Brain pericyte (primary cell): ENCODE measurements around the gene RUFY4.
"Not testable (repeated sequence)": the region's sequence is repeated elsewhere in the genome, so short reads cannot be mapped to it uniquely, and the experiment has no call there.

Experiments
- DNase-seq: peaks from one replicate; pipeline ENCODE4 v3.0.0-alpha.2; 2012; ENCODE audit warnings: low read depth, low spot score

RUFY4 gene

DNA sequence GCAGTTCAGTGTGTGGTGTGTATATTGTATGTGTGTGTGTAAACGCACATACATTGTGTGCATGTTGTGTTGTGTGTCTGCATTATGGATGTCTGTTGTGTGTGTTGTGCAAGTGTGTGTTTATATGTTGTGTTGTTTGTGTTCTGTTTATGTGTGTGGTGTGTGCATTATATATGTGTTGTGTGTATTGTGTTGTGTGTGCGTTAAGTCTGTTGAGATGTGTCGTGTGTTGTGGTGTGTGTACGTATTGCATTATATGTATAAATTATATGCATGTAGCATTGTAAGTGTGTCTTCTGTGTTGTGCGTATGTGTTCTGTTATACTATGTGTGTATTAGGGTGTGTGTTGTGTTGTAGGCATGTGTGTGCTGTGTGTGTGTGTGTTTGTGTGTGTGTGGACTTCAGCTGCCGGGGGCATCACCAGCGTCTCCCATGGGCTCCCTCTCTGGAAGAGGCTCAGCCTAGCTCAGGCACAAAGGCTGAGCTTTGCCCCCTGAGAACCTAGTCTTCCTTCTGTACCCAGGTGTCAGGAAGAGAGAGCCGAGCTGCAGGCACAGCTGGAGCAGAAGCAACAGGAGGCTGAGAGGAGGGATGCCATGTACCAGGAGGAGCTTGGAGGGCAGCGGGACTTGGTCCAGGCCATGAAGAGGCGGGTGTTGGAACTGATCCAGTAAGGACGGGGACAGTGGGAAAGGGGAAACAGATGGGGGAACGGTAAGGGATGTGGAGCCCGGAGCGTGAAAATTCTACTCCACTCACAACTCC is 13.7 kb downstream of the RUFY4 start:
- no peak for DNase-seq

DNA sequence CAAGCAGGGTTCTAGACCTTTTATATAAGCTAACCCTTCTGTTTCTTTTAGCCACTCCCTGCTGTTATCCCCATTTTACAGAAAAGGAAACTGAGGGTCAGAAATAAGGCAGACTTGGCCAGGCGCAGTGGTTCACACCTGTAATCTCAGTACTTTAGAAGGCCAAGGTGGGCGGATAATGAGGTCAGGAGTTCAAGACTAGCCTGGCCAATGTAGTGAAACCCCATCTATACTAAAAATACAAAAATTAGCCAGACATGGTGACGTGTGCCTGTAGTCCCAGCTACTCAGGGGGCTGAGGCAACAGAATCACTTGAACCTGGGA is 14.3 kb downstream of the RUFY4 start:
- no peak for DNase-seq

DNA sequence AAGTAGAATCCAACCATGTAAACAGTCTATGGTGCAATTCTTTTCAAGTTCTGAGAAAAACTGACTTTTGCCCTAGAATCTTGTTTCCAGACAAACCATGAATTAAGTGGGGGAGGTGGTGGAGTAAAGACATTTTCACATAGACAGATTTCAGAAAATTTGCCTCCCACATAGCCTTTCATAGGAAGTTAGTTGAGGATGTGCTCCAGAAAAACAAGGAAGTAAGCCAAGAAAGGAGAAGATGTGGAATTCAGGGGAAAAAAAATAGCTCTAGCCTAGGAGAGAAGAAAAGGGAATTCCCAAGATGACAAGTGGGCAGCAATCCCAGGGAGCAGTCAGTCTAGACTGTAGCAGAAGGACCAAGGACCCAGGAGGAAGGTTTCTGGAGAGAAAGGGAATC is 17.4 kb downstream of the RUFY4 start:
- no peak for DNase-seq

DNA sequence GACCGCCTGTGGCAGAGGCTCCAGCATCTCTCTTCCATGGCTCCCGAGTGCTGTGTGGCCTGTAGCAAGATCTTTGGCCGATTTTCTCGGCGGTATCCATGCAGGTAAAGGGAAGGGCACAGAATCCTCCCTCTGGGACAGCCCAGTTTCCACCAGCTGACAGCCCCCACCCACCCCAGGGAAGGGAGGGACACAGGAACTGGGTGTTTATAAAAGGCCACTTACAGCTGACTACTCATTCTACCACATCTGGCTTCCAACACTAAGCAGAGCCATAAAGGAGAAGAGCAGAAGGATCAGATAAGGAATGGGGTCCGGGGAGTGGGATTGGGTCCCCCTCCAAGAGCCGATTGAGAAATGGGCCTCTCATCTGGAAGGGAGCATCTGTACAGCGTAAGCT is 20.2 kb downstream of the RUFY4 start:
- no peak for DNase-seq

DNA sequence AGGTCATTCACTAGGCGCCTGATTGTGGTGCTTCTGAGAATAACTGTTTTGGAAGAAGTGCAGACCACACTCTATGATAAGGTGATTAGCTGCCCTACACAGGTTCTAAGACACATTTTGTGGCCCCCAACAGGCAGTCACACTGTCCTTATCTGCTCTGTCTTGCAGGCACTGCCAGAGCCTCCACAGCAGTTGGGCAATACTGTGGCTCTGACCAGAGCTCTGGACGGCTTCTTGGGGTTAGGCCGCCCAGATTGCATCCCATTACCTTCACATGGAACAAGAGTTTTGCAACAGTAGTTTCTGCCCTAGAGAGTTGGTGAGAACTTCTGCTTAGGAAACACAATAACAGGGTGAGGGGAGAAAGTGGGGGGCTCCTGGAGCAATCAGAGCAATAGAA is 22.7 kb downstream of the RUFY4 start:
- no peak for DNase-seq

DNA sequence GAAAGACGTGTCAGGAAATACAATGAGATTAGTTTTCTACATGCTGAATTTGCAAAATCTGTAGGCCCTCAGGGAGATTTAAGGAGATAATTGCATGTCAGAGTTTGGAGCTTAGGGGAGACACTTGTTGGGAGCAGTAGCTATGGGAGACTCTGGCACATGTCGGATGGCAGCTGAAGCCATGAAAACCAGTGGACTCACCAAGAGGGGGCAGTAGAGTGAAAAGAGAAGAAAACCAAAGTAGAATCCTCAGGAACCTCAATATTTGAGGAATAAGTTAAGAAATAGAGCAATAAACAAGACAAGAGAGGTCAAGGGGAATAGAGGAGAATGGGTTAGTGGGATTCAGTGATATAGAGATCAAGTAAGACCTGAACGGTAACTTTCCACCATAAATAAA is 24.8 kb downstream of the RUFY4 start:
- DNase-seq, result no peak

DNA sequence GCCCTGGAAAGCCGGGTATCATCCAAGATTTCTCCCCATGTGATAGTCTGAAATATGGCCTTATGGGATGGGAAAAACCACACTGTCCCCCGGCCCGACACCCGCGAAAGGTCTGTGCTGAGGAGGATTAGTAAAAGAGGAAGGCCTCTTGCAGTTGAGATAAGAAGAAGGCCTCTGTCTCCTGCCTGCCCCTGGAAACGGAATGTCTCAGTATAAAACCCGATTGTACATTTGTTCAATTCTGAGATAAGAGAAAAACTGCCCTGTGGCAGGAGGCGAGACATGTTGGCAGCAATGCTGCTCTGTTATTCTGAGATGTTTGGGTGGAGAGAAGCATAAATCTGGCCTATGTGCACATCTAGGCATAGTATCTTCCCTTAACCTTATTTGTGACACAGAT is 26.8 kb downstream of the RUFY4 start:
- DNase-seq, result no peak

DNA sequence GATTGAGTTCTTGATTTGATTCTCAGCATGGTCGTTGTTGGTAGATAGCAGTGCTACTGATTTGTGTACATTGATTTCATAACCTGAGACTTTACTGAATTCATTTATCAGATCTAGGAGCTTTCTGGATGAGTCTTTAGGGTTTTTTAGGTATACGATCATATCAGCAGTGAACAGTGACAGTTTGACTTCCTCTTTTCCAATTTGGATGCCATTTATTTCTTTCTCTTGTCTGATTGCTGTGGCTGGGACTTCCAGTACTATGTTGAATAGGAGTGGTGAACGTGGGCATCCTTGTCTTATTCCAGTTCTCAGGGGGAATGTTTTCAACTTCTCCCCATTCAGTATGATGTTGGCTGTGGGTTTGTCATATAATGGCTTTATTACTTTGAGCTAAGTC is 28.9 kb downstream of the RUFY4 start:
- DNase-seq, result no peak

DNA sequence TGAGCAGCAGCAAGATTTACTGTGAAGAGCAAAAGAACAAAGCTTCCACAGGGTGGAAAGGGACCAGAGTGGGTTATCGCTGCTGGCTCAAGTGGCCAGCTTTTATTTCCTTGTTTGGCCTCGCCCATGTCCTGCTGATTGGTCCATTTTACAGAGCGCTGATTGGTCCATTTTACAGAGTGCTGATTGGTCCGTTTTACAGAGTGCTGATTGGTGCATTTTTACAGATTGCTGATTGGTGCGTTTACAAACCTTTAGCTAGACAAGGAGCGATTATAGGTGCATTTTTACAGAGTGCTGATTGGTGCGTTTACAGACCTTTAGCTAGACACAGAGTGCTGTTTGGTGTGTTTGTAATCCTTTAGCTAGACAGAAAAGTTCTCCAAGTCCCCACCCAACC is 39.8 kb downstream of the RUFY4 start:
- DNase-seq, result not testable (repeated sequence)

DNA sequence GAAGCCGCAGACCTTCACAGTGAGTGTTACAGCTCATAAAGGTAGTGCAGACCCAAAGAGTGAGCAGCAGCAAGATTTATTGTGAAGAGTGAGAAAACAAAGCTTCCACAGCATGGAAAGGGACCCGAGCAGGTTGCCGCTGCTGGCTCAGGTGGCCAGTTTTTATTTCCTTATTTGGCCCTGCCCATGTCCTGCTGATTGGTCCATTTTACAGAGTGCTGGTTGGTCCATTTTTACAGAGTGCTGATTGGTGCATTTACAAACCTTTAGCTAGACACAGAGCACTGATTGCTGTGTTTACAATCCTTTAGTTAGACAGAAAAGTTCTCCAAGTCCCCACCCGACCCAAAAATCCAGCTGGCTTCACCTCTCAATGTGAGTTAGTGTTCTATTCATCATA is 52.7 kb downstream of the RUFY4 start:
- not testable (repeated sequence) for DNase-seq

DNA sequence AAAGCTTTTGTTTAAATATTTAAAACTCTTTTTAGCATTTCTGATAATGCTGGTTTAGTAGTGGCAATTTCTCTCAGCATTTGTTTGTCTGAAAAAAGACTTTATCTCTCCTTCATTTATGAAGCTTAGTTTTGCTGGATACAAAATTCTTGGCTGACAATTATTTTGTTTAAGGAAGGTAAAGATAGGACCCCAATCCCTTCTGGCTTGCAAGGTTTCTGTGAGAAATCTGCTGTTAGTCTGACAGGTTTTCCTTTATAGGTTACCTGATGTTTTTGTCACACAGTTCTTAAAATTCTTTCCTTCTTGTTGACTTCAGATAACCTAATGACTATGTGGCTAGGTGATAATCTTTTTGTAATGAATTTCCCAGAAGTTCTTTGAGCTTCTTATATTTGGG is 53.2 kb downstream of the RUFY4 start:
- not testable (repeated sequence) for DNase-seq

DNA sequence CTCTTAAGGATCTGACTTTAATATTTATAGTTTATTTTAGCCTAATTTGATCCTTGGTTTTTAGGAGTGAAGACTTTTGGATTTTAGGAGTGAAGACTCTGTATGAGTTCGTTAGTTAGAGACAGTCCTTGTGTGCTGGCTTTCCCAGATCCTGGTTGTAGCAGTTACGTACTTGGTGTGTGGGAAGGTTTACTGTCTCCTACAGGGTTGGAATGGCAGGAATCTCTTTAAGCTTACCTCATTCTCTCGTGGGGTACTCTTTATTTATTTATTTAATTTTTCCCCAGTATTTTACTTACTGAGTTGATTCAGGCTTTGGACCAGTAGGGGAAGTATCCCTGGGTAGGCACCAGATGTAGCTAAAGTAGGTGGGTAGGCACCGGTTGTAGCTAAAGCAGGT is 54.9 kb downstream of the RUFY4 start:
- DNase-seq, result no peak

DNA sequence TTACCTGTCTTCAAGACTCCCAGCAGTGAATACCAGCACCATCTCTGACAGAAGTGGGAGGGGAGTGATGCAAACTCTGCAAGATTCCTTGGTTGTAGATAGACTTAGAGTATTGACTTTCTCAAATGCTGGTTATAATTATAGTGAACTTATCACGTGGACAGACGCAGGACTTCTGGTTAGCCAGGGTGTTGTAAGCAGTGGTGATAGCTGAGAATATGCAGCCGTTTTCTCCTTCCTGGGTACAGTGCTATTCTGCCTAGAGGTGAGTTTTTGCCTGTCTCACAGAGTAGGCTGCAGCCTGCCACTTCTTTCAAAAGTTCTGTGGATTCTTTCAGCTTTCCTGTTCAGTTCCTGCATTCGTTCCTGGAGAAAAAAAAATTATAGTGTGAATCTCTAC is 56.0 kb downstream of the RUFY4 start:
- DNase-seq, result no peak

DNA sequence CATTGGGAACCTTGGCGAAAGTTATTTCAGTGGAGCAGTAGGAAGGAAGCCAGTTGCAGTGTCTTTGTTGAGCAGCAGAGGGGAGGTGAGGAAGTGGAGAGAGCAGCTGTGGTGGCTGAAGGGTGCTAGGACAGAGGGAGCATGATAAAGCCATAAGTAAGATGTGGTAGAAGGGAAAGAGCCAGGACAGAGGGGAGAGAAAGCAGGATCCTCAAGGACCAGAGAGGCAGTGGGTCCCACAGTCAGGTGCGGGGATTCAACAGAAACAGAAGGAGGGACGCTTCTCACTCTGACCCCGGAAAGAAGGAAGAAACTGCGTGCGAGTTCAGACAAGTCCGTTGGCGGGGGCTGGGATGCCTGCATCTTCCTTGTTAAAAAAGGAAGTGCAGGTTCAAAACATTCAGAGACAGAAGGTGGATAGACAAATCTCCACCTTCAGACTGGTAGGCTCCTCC is 56.6 kb downstream of the RUFY4 start, which contains the start of gene CXCR2:
TSS of gene CXCR2 (plus strand) at position 403 of the 455 bp plus-strand sequence. CDS start 8,774 bp downstream, outside the sequence.
- no peak for DNase-seq

DNA sequence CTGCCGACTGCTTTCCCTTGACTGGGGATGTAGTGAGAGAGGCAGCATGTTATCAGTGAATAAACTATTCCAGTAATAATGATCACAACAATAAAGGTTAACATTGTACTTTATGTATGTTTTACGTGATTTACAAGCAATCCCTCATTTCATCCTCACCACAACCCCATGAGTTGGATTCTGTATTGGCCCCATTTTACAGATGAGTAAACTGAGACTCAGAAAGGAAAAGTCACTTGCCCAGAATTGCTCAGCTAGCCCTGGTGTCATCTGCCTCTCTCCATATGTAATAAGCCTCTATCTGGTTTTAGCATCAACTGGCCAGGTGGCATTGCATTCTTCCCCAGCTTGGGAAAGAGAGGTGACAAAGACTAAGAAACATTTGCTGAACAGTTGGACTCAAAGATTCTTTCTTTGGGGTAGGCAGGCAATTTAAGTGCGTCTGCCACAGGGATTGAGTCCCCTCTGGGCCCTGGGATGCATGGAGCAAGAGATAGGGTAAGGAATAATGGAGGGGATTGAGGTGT is 58.9 kb downstream of the RUFY4 start:
- DNase-seq, result no peak

DNA sequence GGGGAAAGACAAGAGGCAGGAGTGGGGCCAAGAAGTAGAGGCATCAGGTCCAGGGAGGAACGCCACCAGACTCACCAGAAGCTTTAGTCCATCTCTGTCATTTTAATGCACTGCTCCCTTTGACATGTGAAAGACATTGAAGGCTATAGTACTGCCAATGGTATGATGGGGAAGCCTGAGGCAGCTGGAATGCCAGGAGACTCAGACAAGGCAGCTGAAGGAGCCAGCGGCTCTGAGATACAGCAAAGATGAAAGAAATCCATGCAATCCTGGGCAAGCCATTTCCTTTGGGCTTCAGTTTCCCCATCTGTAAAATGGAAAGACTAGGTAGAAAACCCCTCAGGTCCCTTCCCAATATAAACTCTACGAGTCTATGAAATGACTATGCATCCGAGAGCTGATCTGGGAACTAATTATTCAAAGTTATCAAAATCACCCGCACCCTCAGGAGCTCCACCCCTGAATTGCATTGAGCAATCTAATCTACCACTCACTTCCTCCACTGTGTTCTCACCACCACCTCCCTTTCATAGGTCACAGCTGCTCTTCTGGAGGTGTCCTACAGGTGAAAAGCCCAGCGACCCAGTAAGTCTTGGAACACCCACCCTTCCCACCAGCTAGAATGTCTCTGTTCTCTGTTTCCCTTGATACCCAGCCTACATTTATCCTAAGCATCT is 59.9 kb downstream of the RUFY4 start:
- DNase-seq, result no peak

DNA sequence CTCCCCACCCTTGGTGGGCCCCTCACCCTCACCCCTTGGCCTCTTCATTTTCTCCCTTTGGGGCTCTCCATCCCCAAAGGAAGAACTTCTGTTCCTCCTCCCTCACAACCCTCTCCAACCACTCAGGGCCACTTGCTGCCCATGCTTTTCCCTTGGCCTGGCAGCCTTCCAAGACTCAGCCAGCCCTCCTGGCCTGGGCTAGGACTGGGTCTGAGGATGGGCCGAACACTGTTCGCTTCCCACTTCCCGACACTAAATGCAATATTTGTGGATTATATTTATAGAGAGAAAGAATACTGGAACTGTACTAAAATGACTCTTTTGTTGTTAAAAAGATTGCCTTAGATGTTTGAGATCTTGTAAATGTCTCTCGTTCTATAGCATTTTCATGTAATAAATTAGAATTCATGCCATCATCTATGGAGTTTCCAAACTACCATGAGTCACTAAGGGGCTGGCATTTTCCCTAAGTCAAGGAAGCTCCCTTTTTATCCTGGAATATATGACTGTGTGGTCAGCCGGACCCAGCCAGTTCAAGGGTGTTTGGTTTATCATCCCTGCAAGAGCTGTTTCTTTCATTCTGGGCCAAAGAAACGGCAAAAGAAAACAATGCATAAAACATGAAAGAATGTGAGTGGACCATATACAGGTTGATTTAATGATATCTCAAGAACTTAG is 60.5 kb downstream of the RUFY4 start:
- no peak for DNase-seq

DNA sequence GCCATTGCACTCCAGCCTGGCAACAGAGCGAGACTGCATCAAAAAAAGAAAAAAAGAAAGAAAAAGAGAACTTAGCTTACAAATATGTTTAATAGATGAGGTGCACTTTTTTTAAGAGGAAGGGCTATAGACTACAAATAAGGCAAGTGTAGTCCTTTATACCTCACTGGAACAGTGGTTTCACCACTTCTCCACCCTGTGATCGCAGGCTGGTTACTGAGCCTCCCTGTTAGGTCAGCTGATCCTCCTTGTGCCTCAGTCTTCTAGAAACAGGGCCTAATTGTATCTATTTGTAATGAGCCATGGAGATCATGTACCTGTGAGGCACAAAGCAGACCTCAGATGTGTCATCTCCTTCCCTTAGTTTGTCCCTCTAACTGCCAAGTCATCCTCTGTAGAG is 61.3 kb downstream of the RUFY4 start:
- no peak for DNase-seq

DNA sequence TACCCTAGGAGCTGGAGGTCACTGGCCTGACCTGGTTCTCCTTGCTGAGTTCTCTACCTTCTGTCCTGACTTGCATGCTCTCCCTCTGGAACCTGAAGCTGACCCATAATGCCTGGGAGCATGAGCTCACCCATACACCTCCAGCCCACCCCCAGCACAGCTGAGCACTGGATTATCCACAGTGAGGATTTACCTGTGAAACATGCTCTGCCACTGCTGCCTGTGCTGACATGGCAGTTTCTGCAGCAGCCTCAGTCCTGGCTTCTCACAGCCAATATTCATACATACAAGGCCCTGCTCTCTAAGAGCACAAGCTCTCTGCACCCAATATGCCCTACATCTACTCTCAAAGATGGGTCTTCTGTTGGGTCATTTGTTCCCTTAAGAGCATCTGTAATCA is 61.8 kb downstream of the RUFY4 start:
- no peak for DNase-seq

DNA sequence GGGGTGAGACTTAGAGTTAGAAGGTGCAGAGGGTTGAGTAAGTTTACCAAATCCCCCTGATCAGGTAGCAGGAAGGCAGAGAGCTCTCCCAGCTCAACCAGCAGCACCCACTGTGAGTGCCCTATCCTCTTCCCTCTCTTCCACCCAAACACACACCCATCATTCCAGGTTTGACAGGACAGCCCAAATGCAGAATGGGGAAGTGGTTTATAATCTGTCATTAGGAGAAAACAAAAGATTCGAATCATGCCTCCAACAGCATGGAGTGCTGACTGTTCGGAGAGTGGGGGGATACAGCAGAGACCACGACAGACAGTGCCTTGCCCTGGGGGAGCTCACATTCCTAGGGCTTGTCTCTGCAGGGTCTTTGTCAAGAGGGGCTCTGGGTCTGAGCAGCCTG is 68.5 kb downstream of the RUFY4 start:
- no peak for DNase-seq

DNA sequence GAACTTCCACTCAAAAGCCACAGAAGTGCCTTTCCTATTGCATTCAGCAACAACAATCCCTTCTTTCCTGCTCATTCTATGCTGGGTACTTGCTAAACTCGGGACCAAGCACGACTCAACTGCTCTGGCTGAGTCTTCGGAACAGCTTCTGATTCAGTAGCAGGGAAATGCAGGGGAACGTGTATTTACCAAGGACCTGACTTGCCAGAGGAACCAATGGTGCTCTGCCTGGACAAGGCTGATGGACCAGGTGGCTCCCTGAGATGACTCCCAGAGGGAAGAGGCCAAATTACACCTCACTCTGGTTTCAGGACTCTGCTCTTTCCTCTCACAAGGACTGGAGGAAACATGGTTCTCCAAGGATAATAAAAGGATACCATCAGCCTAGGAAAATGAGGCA is 69.0 kb downstream of the RUFY4 start:
- DNase-seq, result no peak
